Mesenchymal stem cell (in vitro differentiated cells and primary cell): Measurements from ENCODE around the gene SERPINB6.

Source experiments
- DNase-seq: peaks from one replicate; pipeline ENCODE4 v3.0.0-alpha.2; 2013
- H2AFZ ChIP-seq: one replicate; pipeline ENCODE4 v1.6.1; 2013; ENCODE audit warnings: low read depth, mild to moderate bottlenecking, control low read depth, inconsistent platforms, low read length, moderate library complexity
- H2AK5ac ChIP-seq: 2 replicates; pipeline ENCODE4 v1.6.1; 2013; ENCODE audit warnings: low read length, moderate library complexity, mild to moderate bottlenecking, inconsistent platforms; ENCODE audit not compliant: severe bottlenecking
- H2BK120ac ChIP-seq: one replicate; pipeline ENCODE4 v1.6.1; 2013; ENCODE audit warnings: low read depth, mild to moderate bottlenecking, inconsistent platforms, low read length, moderate library complexity
- H2BK12ac ChIP-seq, 2 experiments: one replicate each; pipeline ENCODE4 v1.6.1; 2013; ENCODE audit warnings: inconsistent platforms in 2 of 2, low read length in 2 of 2, mild to moderate bottlenecking in 2 of 2, moderate library complexity in 2 of 2, control low read depth in 1 of 2
- H2BK15ac ChIP-seq: one replicate; pipeline ENCODE4 v1.6.1; 2013; ENCODE audit warnings: mild to moderate bottlenecking, low read depth, inconsistent platforms; ENCODE audit not compliant: poor library complexity, severe bottlenecking
- H2BK5ac ChIP-seq: 2 replicates; pipeline ENCODE4 v1.6.1; 2013; ENCODE audit warnings: low read depth, mild to moderate bottlenecking, low read length, control low read depth, inconsistent platforms; ENCODE audit not compliant: poor library complexity, severe bottlenecking
- H3K14ac ChIP-seq, 2 experiments: one replicate each; pipeline ENCODE4 v1.6.1; 2013; ENCODE audit warnings: inconsistent platforms in 2 of 2, low read length in 2 of 2, control low read depth in 1 of 2, mild to moderate bottlenecking in 1 of 2, moderate library complexity in 1 of 2
- H3K18ac ChIP-seq, 2 experiments: one replicate each; pipeline ENCODE4 v1.6.1; 2013; ENCODE audit warnings: inconsistent platforms in 2 of 2, low read length in 2 of 2, control low read depth in 1 of 2, low read depth in 1 of 2, mild to moderate bottlenecking in 1 of 2
- H3K23ac ChIP-seq, 2 experiments: one replicate each; pipeline ENCODE4 v1.6.1; 2013; ENCODE audit warnings: inconsistent platforms in 2 of 2, low read length in 2 of 2, mild to moderate bottlenecking in 2 of 2, moderate library complexity in 2 of 2, control low read depth in 1 of 2
- H3K27ac ChIP-seq: 2 replicates; pipeline ENCODE4 v1.5.1; 2013; ENCODE audit warnings: mild to moderate bottlenecking, moderate library complexity, low read length, control low read depth, inconsistent platforms; ENCODE audit not compliant: poor library complexity, severe bottlenecking
- H3K27me3 ChIP-seq, 2 experiments: 2 replicates each; pipeline versions ENCODE4 v1.6.1 to v1.7.0; 2013; ENCODE audit warnings: low read length in 2 of 2, mild to moderate bottlenecking in 2 of 2, moderate library complexity in 2 of 2, control low read depth in 1 of 2, inconsistent platforms in 1 of 2; ENCODE audit not compliant: control insufficient read depth in 1 of 2, insufficient read depth in 1 of 2
- H3K36me3 ChIP-seq, 2 experiments: 2 replicates each; pipeline versions ENCODE4 v1.6.1 to v1.7.0; 2013; ENCODE audit warnings: low read length in 2 of 2, control low read depth in 1 of 2, inconsistent platforms in 1 of 2, low read depth in 1 of 2, mild to moderate bottlenecking in 1 of 2; ENCODE audit not compliant: insufficient read depth in 2 of 2, control insufficient read depth in 1 of 2
- H3K4ac ChIP-seq, 2 experiments: one replicate each; pipeline ENCODE4 v1.6.1; 2013; ENCODE audit warnings: inconsistent platforms in 2 of 2, low read length in 2 of 2, mild to moderate bottlenecking in 2 of 2, moderate library complexity in 2 of 2, control low read depth in 1 of 2, low read depth in 1 of 2
- H3K4me1 ChIP-seq: 2 replicates; pipeline ENCODE4 v1.6.1; 2013; ENCODE audit warnings: low read depth, low read length, control low read depth; ENCODE audit not compliant: control insufficient read depth, insufficient read depth
- H3K4me2 ChIP-seq: 2 replicates; pipeline ENCODE4 v1.6.1; 2013; ENCODE audit warnings: low read length, mild to moderate bottlenecking, inconsistent platforms; ENCODE audit not compliant: poor library complexity, severe bottlenecking
- H3K4me3 ChIP-seq, 2 experiments: 2 replicates each; pipeline versions ENCODE4 v1.5.1 to v1.7.0; 2013; ENCODE audit warnings: low read length in 2 of 2, mild to moderate bottlenecking in 2 of 2, control low read depth in 1 of 2, low read depth in 1 of 2; ENCODE audit not compliant: insufficient read depth in 1 of 2
- H3K79me1 ChIP-seq: replicated peaks from 2 replicates; pipeline ENCODE4 v1.6.1; 2013; ENCODE audit warnings: mild to moderate bottlenecking, control low read depth, low read length, inconsistent platforms; ENCODE audit not compliant: poor library complexity, severe bottlenecking
- H3K9ac ChIP-seq: 2 replicates; pipeline ENCODE4 v1.7.0; 2013; ENCODE audit warnings: mild to moderate bottlenecking, low read length, moderate library complexity
- H3K9me3 ChIP-seq: 2 replicates; pipeline ENCODE4 v1.7.0; 2013; ENCODE audit warnings: mild to moderate bottlenecking, low read length; ENCODE audit not compliant: control insufficient read depth
- H4K8ac ChIP-seq: one replicate; pipeline ENCODE4 v1.6.1; 2013; ENCODE audit warnings: inconsistent platforms, mild to moderate bottlenecking, low read length, moderate library complexity
- H4K91ac ChIP-seq: one replicate; pipeline ENCODE4 v1.6.1; 2013; ENCODE audit warnings: mild to moderate bottlenecking, low read length, inconsistent platforms
- WGBS: methylation state at CpG from one replicate; pipeline ENCODE4 v1.1.7; 2013; ENCODE audit warnings: mixed read lengths; 5-methylcytosine and 5-hydroxymethylcytosine counted together

Gene SERPINB6

DNA sequence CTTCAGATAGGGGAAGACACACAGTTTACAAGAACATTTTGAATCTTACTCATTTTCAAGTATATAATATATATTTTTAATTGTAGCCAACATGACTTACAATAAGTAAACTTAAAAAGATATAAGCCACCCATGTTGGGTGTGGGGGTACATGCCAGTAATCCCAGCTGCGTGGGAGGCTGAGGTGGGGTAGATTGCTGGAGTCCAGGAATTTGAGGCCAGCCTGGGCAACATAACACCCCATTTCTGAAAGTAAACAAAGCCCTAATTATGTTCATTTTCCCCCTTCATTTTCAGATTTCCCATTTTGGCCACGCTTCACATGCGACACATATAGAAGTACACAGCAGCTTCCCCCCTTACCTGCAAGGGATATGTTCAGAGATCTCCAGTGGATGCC, 30.5 kb downstream of the SERPINB6 start:
- no peaks in the 10 kb centered on the region for H3K27me3 ChIP-seq
- H4K8ac ChIP-seq = no peak overlapping the region
- no peak overlapping the region for H3K14ac ChIP-seq
- H2AK5ac ChIP-seq = no peak overlapping the region
- H3K4ac ChIP-seq = no peak overlapping the region
- H3K9me3 ChIP-seq = no peaks in the 10 kb centered on the region
- H3K4me2 ChIP-seq = no peak overlapping the region
- H3K79me1 ChIP-seq = no peaks in the 10 kb centered on the region
- H3K9ac ChIP-seq = no peak overlapping the region
- no peak overlapping the region for H3K27ac ChIP-seq
- H3K4me3 ChIP-seq = no peak overlapping the region
- DNase-seq = no peak
- no peak overlapping the region for H2BK15ac ChIP-seq
- H4K91ac ChIP-seq = no peak overlapping the region
- no peak overlapping the region for H2BK120ac ChIP-seq
- H3K4me1 ChIP-seq = peaks cover 2% of the 10 kb centered on the region
- H2BK12ac ChIP-seq = no peak overlapping the region
- WGBS = 89% methylated on average over 2 of the region's 3 CpGs
- H2AFZ ChIP-seq = no peak overlapping the region
- no peak overlapping the region for H3K18ac ChIP-seq
- no peak overlapping the region for H2BK5ac ChIP-seq
- H3K23ac ChIP-seq = no peak overlapping the region
- no peaks in the 10 kb centered on the region for H3K36me3 ChIP-seq

DNA sequence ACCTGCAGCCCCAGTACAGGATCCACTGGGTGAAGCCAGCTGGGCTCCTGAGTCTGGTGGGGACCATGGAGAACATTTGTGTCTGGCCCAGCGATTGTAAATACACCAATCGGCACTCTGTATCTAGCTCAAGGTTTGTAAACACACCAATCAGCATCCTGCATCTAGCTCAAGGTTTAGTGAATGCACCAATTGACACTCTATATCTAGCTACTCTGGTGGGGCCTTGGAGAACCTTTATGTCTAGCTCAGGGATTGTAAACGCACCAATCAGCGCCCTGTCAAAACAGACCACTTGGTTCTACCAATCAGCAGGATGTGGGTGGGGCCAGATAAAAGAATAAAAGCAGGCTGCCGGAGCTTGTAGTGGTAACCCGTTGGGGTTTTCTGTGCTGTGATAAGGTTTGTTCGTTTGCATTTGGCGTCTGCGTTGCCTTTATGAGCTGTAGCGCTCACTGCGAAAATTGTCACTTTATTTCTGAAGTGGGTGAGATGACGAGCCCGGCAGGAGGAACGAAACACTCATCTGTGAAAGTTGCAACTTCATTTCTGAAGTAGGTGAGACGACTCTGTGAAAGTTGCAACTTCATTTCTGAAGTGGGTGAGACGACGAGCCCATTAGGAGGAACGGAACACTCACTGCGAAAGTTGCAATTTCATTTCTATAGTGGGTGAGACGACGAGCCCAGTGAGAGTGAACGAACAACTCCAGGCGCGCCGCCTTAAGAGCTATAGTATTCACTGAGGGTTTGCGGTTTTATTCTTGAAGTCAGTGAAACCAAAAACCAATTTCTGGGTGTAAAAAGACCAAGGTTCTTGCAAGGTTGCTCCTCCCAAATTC, 31.1 kb downstream of the SERPINB6 start:
- no peak overlapping the region for H3K23ac ChIP-seq
- no peaks in the 10 kb centered on the region for H3K27me3 ChIP-seq
- no peak overlapping the region for H4K91ac ChIP-seq
- H3K4me2 ChIP-seq = no peak overlapping the region
- no peak overlapping the region for H3K18ac ChIP-seq
- H3K9me3 ChIP-seq = no peaks in the 10 kb centered on the region
- no peaks in the 10 kb centered on the region for H3K79me1 ChIP-seq
- H2BK12ac ChIP-seq = no peak overlapping the region
- peaks cover 2% of the 10 kb centered on the region for H3K4me1 ChIP-seq
- no peak overlapping the region for H3K4ac ChIP-seq
- 91% methylated on average over 26 of the region's 26 CpGs for WGBS
- H2BK15ac ChIP-seq = no peak overlapping the region
- no peaks in the 10 kb centered on the region for H3K36me3 ChIP-seq
- no peak overlapping the region for H2BK120ac ChIP-seq
- H3K14ac ChIP-seq = no peak overlapping the region
- H3K27ac ChIP-seq = no peak overlapping the region
- no peak overlapping the region for H3K9ac ChIP-seq
- no peak overlapping the region for H2BK5ac ChIP-seq
- H4K8ac ChIP-seq = no peak overlapping the region
- no peak overlapping the region for H2AK5ac ChIP-seq
- no peak overlapping the region for H2AFZ ChIP-seq
- DNase-seq = no peak
- no peak overlapping the region for H3K4me3 ChIP-seq

DNA sequence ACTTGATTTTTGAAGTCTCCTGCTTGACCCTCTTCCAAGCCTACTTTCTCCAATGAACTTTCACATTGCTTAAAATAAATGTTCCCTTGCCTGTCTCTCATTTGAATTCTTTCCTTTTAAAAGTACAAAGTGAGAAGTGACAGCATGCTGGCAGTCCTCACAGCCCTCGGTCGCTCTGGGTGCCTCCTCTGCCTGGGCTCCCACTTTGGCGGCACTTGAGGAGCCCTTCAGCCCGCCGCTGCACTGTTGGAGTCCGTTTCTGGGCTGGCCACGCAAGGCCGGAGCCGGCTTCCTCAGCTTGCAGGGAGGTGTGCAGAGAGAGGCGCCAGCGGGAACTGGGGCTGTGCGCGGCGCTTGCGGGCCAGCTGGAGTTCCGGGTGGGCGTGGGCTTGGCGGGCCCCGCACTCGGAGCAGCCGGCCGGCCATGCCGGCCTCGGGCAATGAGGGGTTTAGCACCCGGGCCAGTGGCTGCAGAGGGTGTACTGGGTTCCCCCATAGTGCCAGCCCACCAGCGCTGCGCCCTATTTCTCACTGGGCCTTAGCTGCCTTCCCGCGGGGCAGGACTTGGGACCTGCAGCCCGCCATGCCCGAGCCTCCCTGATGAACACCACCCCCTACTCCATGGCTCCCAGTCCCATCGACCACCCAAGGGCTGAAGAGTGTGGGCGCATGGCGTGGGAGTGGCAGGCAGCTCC, 31.9 kb downstream of the SERPINB6 start:
- H3K4me3 ChIP-seq = no peak overlapping the region
- no peaks in the 10 kb centered on the region for H3K79me1 ChIP-seq
- H3K27me3 ChIP-seq = no peaks in the 10 kb centered on the region
- no peak overlapping the region for H4K8ac ChIP-seq
- H2BK15ac ChIP-seq = no peak overlapping the region
- no peak overlapping the region for H2AK5ac ChIP-seq
- no peak overlapping the region for H4K91ac ChIP-seq
- no peak overlapping the region for H3K9ac ChIP-seq
- H3K14ac ChIP-seq = no peak overlapping the region
- DNase-seq = no peak
- H3K23ac ChIP-seq = no peak overlapping the region
- H3K9me3 ChIP-seq = no peaks in the 10 kb centered on the region
- peaks cover 2% of the 10 kb centered on the region for H3K4me1 ChIP-seq
- WGBS = 98% methylated on average over 29 of the region's 34 CpGs
- H2AFZ ChIP-seq = no peak overlapping the region
- no peak overlapping the region for H3K18ac ChIP-seq
- H3K36me3 ChIP-seq = no peaks in the 10 kb centered on the region
- no peak overlapping the region for H2BK12ac ChIP-seq
- H3K4me2 ChIP-seq = no peak overlapping the region
- no peak overlapping the region for H3K4ac ChIP-seq
- no peak overlapping the region for H2BK5ac ChIP-seq
- no peak overlapping the region for H2BK120ac ChIP-seq
- H3K27ac ChIP-seq = no peak overlapping the region

- Histone ChIP-seq H3K14ac (no peak overlapping the region), H3K4me1 (peaks cover 2% of the 10 kb centered on the region), H2AK5ac (no peak overlapping the region), H3K27me3 (no peaks in the 10 kb centered on the region), H2BK120ac (no peak overlapping the region), H2BK5ac (no peak overlapping the region), H3K4ac (no peak overlapping the region), H2BK12ac (no peak overlapping the region), H2BK15ac (no peak overlapping the region), H3K4me2 (no peak overlapping the region), H3K9ac (no peak overlapping the region), H3K27ac (no peak overlapping the region), H3K23ac (no peak overlapping the region), H4K91ac (no peak overlapping the region), H3K36me3 (no peaks in the 10 kb centered on the region), H2AFZ (no peak overlapping the region), H3K4me3 (no peak overlapping the region), H3K18ac (no peak overlapping the region), H3K9me3 (no peaks in the 10 kb centered on the region), H4K8ac (no peak overlapping the region), H3K79me1 (no peaks in the 10 kb centered on the region)
- DNase-seq = no peak
- WGBS = 88% methylated on average over 9 of the region's 9 CpGs
Observed at GRCh38 chr6:2938632-2939083, 32.7 kb downstream of the SERPINB6 start.
